Measurements from ENCODE around the gene TBCD. TPM values are rescaled to one million over a fixed set of nuclear protein-coding genes. Genes with fewer than 3 reads are reported as not detected.

Gene TBCD
- total RNA-seq, 1 donor from 2014 or later, result 104 TPM

DNA sequence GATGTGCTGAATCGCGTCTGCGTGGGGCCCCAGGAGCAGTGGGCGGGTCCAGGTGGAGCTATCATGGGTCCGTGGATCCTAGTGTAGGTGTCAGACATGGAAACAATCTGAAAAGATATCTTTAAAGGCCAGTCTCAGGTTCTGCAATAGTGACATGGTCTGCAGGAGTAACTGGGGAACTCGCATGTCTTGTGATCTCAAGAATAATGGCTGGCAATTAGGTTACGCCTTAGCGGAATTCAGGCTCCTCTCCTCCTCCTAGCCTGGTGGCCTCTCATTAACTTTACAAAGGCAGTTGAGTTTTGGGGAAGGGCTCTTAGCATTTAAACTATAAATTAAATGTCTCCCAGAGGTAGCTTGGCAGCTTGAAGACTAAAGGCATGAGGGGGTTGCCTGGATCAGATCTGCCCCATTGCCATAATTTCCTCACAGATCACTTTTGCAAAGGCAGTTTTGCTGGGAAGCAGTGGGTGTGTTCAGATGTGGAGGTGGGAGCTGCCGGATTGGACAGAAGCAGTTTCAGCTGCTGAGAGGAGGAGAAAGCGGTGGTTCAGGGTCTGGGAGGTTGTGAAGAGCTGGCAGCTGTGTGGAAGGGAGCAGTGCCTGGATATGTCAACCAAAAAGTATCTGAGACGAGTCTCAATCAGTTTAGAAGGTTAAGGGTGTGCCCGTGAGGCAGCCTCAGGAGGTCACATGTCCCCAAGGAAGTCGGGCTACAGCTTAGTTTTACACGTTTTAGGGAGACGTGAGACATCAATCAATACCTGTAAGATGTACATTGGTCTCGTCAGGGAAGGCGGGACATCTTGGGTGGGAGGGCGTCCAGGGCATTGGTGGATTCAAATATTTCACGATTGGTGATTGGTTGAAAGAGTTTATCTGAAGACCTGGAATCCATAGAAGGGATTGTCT is 2.7 kb downstream of the TBCD start:
- TF ChIP-seq, protein P1, sequence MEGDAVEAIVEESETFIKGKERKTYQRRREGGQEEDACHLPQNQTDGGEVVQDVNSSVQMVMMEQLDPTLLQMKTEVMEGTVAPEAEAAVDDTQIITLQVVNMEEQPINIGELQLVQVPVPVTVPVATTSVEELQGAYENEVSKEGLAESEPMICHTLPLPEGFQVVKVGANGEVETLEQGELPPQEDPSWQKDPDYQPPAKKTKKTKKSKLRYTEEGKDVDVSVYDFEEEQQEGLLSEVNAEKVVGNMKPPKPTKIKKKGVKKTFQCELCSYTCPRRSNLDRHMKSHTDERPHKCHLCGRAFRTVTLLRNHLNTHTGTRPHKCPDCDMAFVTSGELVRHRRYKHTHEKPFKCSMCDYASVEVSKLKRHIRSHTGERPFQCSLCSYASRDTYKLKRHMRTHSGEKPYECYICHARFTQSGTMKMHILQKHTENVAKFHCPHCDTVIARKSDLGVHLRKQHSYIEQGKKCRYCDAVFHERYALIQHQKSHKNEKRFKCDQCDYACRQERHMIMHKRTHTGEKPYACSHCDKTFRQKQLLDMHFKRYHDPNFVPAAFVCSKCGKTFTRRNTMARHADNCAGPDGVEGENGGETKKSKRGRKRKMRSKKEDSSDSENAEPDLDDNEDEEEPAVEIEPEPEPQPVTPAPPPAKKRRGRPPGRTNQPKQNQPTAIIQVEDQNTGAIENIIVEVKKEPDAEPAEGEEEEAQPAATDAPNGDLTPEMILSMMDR (conservative IDR thresholded peaks at IDR 0.05), result no peak
- no peak for DNase-seq (ENCODE audit: extremely low spot score, unreplicated experiment)
- Mint-ChIP-seq H3K27ac (peak overlapping the region; percentile 94), H3K4me3 (peak overlapping the region; percentile 93), H3K4me1 (ENCODE audit: unreplicated experiment) (peaks cover 24% of the 10 kb centered on the region), H3K27me3 (no peaks in the 10 kb centered on the region), H3K9me3 (no peaks in the 10 kb centered on the region), H3K36me3 (peaks cover 9% of the 10 kb centered on the region)

DNA sequence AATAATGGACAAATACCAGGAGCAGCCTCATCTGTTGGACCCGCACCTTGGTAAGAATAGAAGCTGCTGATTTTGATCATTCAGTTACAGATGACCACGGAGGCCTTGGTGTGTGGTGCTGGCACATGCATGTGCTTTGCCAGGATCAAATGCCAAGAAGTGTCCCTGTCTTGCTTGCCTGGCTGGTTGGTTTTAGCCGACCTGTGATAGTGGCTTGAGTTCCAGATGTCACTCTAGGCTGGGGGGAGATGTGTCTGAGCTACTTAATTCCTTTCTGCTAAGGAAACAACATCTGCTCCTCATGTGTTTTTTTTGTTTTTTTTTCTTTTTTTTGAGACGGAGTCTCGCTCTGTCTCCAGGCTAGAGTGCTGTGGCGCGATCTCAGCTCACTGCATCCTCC is 4.3 kb downstream of the TBCD start:
- peaks cover 24% of the 10 kb centered on the region for H3K4me1 Mint-ChIP-seq (ENCODE audit: unreplicated experiment)
- no peaks in the 10 kb centered on the region for H3K9me3 Mint-ChIP-seq
- no peak overlapping the region for H3K4me3 Mint-ChIP-seq
- H3K27ac Mint-ChIP-seq, result peak overlapping the region; percentile 94
- no peak for DNase-seq (ENCODE audit: extremely low spot score, unreplicated experiment)
- TF ChIP-seq, protein P1 (conservative IDR thresholded peaks at IDR 0.05), result no peak
- peaks cover 16% of the 10 kb centered on the region for H3K36me3 Mint-ChIP-seq
- H3K27me3 Mint-ChIP-seq, result no peaks in the 10 kb centered on the region

GRCh38 chr17:82765371-82765770 is 13.5 kb downstream of the TBCD start:
- H3K9me3 Mint-ChIP-seq, result no peaks in the 10 kb centered on the region
- H3K4me1 Mint-ChIP-seq (ENCODE audit: unreplicated experiment), result peaks cover 3% of the 10 kb centered on the region
- TF ChIP-seq, protein P1 (conservative IDR thresholded peaks at IDR 0.05), result no peak
- no peak overlapping the region for H3K27ac Mint-ChIP-seq
- peaks cover 34% of the 10 kb centered on the region for H3K36me3 Mint-ChIP-seq
- DNase-seq (ENCODE audit: extremely low spot score, unreplicated experiment), result no peak
- H3K4me3 Mint-ChIP-seq, result no peak overlapping the region
- H3K27me3 Mint-ChIP-seq, result no peaks in the 10 kb centered on the region

DNA sequence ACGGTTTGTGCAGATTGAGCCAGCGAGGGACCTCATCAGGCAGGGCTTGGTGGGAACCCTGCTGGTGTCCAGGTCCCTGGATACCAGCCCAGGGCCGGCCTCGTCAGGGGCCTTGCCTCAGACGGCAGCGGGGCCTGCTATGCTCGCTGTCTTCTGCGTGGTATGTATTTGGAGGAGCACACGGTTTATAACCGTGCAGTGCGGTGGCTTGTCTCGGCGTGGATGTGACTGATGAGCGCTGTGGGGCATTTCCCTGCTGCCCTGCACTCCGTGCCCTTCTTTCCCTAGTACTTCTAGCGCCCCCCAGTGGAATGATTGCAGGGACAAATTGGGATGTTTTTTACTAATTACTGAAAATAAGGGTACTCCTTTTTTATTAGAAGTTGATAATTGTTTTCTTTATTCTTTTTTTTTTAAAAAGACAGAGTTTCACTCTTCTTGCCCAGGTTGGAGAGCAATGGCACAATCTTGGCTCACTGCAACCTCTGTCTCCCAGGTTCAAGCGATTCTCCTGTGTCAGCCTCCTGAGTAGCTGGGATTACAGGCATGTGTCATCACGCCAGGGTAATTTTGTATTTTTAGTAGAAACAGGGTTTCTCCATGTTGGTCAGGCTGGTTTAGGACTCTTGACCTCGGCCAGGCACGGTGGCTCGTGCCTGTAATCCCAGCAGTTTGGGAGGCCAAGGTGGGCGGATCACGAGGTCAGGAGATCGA is 15.3 kb downstream of the TBCD start:
- H3K27ac Mint-ChIP-seq, result no peak overlapping the region
- TF ChIP-seq, protein P1 (conservative IDR thresholded peaks at IDR 0.05), result peak; percentile 79
- DNase-seq (ENCODE audit: extremely low spot score, unreplicated experiment), result no peak

GRCh38 chr17:82769041-82769440 is 17.2 kb downstream of the TBCD start:
- peaks cover 33% of the 10 kb centered on the region for H3K36me3 Mint-ChIP-seq

More for the DNA sequence above, 15.3 kb downstream of the TBCD start:
- Mint-ChIP-seq H3K4me3 (no peak overlapping the region), H3K4me1 (ENCODE audit: unreplicated experiment) (no peaks in the 10 kb centered on the region), H3K9me3 (no peaks in the 10 kb centered on the region), H3K27me3 (no peaks in the 10 kb centered on the region), H3K36me3 (peaks cover 32% of the 10 kb centered on the region)

More at GRCh38 chr17:82769041-82769440, 17.2 kb downstream of the TBCD start:
- TF ChIP-seq, protein P1 (conservative IDR thresholded peaks at IDR 0.05), result no peak
- peaks cover 2% of the 10 kb centered on the region for H3K4me1 Mint-ChIP-seq (ENCODE audit: unreplicated experiment)
- no peaks in the 10 kb centered on the region for H3K9me3 Mint-ChIP-seq
- DNase-seq (ENCODE audit: extremely low spot score, unreplicated experiment), result no peak
- H3K4me3 Mint-ChIP-seq, result no peak overlapping the region
- H3K27ac Mint-ChIP-seq, result no peak overlapping the region
- H3K27me3 Mint-ChIP-seq, result no peaks in the 10 kb centered on the region

Data from type B pancreatic cell (in vitro differentiated cells).